HG02884 (cell line): ENCODE results near the gene PTPN3.
"Not testable (repeated sequence)": the region's sequence is repeated elsewhere in the genome, so short reads cannot be mapped to it uniquely, and the experiment has no call there.

ENCODE experiments used
- ATAC-seq: cut with Tn5 transposase; IDR thresholded peaks from one replicate; pipeline ENCODE4 v1.9.1; 2021; ENCODE audit warnings: mild to moderate bottlenecking, moderate library complexity; ENCODE audit not compliant: unreplicated experiment

Gene PTPN3

GRCh38 chr9:109498195-109499092 is at the start of gene PTPN3:
TSS of gene PTPN3 (minus strand) at chr9:109498307. CDS start at chr9:109463434, 34,873 bp downstream.
- no peak for ATAC-seq

GRCh38 chr9:109544954-109545353 is 46.8 kb upstream of the PTPN3 start:
- not testable (repeated sequence) for ATAC-seq

- no peak for ATAC-seq
Observed at GRCh38 chr9:109542922-109543321, 44.8 kb upstream of the PTPN3 start.

GRCh38 chr9:109538346-109538745 is 40.2 kb upstream of the PTPN3 start:
- no peak for ATAC-seq

GRCh38 chr9:109537288-109537687 is 39.2 kb upstream of the PTPN3 start:
- no peak for ATAC-seq

- ATAC-seq: no peak
Observed at GRCh38 chr9:109536859-109537258, 38.8 kb upstream of the PTPN3 start.

GRCh38 chr9:109535365-109535764 is 37.3 kb upstream of the PTPN3 start:
- no peak for ATAC-seq

- no peak for ATAC-seq
Observed at GRCh38 chr9:109534151-109534550, 36.0 kb upstream of the PTPN3 start.

GRCh38 chr9:109532652-109533051 is 34.5 kb upstream of the PTPN3 start:
- ATAC-seq: not testable (repeated sequence)

GRCh38 chr9:109522106-109522505 is 24.0 kb upstream of the PTPN3 start:
- ATAC-seq: no peak

- peak; percentile 86 for ATAC-seq
Observed at GRCh38 chr9:109520475-109521132, 22.5 kb upstream of the PTPN3 start.

- no peak for ATAC-seq
Observed at GRCh38 chr9:109519366-109519765, 21.3 kb upstream of the PTPN3 start.

GRCh38 chr9:109518621-109519335 is 20.7 kb upstream of the PTPN3 start:
- ATAC-seq: no peak

GRCh38 chr9:109517901-109518377 is 19.8 kb upstream of the PTPN3 start:
- no peak for ATAC-seq

GRCh38 chr9:109513871-109514270 is 15.8 kb upstream of the PTPN3 start:
- ATAC-seq: no peak

GRCh38 chr9:109512170-109512756 is 14.2 kb upstream of the PTPN3 start:
- ATAC-seq: no peak

GRCh38 chr9:109510506-109510905 is 12.4 kb upstream of the PTPN3 start:
- no peak for ATAC-seq

GRCh38 chr9:109510042-109510441 is 11.9 kb upstream of the PTPN3 start:
- ATAC-seq: not testable (repeated sequence)

- ATAC-seq: no peak
Observed at GRCh38 chr9:109509611-109510010, 11.5 kb upstream of the PTPN3 start.

GRCh38 chr9:109507421-109507838 is 9.3 kb upstream of the PTPN3 start:
- ATAC-seq: no peak
